NCI-H524 (cell line): ENCODE measurements around the gene PCBD2.
"Not testable (repeated sequence)": the region's sequence is repeated elsewhere in the genome, so short reads cannot be mapped to it uniquely, and the experiment has no call there.

Source experiments
- DNase-seq, 2 experiments: peaks; one replicate each; lab custom pipeline; 2025; lab: John Stamatoyannopoulos, UW

The PCBD2 gene

DNA sequence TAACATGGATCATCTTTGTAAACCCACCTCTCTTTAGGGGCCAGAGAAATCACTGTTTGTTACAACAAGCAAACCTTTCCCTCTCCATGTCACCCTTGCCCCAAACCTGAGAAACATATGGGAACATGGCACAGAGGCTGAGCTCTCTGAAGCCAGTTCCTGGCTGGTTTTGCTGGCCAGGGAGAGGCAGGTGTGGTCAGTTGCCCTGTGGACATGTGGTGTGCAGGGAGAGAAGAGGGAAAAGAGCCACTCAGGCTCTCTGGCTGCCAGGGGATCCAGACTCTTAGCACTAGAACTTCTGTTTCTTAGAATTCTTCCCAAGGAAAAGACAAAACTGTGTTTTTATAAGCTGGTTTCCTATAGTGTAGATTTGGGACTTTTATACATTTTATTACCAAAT lies 58.2 kb downstream of the PCBD2 start:
- DNase-seq = no peak

- DNase-seq = no peak
Measured at GRCh38 chr5:134964359-134965270, 59.7 kb downstream of the PCBD2 start.

GRCh38 chr5:134965271-134965825 lies 60.4 kb downstream of the PCBD2 start:
- DNase-seq = no peak

GRCh38 chr5:134967607-134968006 lies 62.7 kb downstream of the PCBD2 start, which contains the start of gene CATSPER3:
TSS of gene CATSPER3 (plus strand) at chr5:134967907. CDS start at chr5:134967992, 85 bp downstream.
- no peak for DNase-seq

DNA sequence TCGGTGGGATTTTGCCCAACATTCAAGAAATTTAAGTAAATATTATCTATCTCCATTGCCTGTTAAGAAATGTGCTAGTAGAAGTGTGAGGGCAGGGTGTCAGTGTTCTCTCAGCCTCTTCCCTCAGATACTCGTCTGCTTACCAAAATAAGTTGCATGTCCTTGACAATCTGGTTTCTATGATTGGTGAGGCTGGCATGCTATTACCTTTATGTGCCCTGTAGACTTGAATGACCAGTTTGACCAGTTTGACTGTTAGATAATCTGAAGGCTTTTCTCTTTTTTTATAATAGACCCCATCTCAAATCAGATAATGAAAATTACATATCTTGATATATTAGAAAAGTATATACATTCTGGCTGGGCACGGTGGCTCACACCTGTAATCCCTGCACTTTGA lies 63.1 kb downstream of the PCBD2 start:
- no peak for DNase-seq

GRCh38 chr5:134969166-134969565 lies 64.2 kb downstream of the PCBD2 start:
- no peak for DNase-seq

DNA sequence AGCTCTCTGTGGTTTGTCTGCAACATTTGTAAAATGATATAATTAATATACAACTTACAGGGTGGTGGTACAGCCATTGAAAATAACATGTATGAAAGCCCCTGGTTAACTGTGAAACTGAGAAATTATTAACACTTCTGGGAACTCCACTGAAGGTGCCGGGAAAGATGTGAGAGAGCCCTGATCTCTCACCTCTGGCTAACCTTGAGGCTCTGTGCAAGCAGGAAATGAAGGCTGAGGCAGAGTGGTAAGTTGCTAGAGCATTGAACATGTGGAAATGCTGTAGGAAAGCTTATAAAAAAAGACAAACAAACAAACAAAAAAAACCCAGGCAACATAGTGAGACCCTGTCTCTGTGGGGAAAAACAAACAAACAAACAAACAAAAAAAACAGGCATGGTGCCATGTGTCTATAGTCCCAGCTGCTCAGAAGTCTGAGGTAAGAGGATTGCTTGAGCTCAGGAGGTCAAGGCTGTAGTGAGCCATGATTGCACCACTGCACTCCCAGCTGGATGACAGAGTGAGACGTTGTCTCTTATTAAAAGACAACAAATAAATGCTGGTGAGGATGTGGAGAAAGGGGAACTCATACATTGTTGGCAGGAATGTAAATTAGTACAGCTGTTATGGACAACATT lies 70.3 kb downstream of the PCBD2 start:
- DNase-seq = no peak

DNA sequence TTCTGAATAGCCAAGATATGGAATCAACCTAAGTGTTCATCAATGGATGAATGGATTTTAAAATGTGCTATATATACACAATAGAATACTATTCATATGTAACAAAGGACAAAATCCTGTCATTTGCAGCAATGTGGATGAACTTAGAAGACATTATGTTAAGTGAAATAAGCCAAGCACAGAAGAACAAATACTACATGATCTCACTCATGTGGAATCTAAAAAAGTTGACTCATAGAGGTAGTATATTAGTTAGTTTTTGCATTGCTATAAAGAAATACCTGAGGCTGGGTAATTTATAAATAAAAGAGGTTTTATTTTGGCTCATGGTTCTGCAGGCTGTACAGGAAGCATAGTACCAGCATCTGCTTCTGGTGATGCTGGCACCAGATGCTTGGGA lies 70.9 kb downstream of the PCBD2 start:
- no peak for DNase-seq

DNA sequence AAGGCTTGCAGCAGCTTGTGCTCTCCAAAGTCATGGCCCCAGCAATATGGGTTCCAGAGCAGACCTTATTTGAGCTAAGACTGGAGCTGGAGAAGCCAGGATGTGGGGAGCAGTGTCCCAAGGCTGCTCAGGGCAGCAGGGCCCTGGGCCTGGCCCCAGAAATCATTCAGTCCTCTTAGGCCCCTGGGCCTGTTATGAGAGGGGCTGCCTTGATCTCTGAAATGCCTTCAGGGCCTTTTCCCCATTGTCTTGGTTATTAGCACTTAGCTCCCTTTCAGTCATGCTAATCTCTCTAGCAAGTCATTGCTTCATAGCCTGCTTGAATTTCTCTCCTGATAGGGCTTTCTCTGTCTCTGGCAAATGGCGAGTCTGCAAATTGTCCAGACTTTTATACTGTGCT lies 71.9 kb downstream of the PCBD2 start:
- no peak for DNase-seq

- no peak for DNase-seq
Measured at GRCh38 chr5:134979416-134979815, 74.5 kb downstream of the PCBD2 start.

DNA sequence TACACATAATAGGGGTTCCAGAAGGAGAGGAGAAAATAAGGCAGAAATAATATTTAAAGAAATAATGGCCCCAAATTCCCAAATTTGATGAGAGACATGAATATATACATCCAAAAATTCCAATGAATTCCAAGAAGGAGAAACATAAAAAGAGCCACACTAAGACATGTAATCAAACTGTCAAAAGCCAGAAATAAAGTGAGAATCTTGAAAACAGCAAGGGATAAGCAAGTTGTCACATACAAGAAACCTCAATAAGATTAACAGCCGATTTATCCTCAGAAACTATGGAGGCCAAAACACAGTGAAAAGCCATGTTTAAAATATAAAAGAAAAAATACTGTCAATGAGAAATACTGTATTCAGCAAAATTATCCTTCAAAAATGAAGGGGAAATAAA lies 77.3 kb downstream of the PCBD2 start:
- DNase-seq = no peak

DNA sequence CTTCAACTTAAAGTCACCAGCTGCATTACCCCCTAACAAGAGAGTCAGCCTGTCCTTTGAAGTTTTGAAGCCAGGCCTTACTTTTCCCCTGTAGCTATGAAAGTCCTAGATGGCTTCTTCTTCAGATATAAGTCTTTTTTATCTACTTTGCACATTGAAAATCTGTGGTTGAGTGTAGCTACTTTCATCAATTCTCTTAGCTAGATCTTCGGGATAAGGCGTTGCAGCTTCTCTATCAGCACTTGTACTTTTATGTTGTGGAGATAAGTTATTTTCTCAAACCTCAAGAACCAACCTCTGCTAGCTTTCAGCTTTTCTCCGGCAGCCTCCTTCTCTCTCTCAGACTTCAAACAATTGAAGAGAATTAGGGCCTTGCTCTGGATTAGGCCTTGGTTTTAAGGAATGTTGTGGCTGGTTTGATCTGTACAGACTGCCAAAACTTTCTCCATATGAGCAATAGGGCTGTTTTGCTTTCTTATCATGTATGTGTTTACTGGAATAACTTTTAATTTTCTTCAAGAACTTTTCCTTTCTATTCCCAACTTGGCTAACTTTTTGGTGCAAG lies 84.4 kb downstream of the PCBD2 start:
- DNase-seq = no peak

DNA sequence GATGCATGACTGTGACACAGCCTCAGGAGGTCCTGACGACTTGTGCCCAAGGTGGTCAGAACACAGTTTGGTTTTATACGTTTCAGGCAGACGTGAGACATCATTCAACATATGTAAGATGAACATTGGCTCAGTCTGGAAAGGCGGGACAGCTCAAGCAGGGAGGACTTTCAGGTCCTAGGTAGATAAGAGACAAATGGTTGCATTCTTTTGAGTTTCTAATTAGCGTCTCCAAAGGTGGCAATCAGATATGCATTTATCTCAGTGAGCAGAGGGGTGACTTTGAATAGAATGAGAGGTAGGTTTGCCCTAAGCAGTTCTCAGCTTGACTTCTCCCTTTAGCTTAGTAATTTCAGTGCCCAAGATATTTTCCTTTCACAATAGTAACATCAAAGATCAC lies 85.3 kb downstream of the PCBD2 start:
- DNase-seq = not testable (repeated sequence)

DNA sequence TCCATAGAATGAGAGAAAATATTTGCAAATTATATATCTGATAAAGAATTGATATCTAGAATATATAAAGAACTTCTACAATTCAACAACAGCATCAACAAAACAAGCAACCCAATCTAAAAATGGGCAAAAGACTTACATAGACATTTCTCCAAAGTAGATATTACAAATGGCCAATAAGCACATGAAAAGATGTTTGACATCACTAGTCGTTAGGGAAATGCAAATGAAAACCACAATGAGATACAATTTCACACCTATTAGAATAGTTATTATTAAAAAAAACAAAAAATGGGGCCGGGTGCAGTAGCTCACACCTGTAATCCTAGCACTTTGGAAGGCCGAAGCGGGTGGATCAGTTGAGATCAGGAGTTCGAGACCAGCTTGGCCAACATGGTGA lies 87.2 kb downstream of the PCBD2 start:
- no peak for DNase-seq

GRCh38 chr5:134993161-134993560 lies 88.2 kb downstream of the PCBD2 start:
- DNase-seq = no peak

GRCh38 chr5:134994560-134995156 lies 89.7 kb downstream of the PCBD2 start:
- no peak for DNase-seq

GRCh38 chr5:134995850-134996402 lies 91.0 kb downstream of the PCBD2 start:
- no peak for DNase-seq

GRCh38 chr5:134997015-134997414 lies 92.1 kb downstream of the PCBD2 start:
- no peak for DNase-seq

GRCh38 chr5:134998068-134998467 lies 93.1 kb downstream of the PCBD2 start:
- not testable (repeated sequence) for DNase-seq

DNA sequence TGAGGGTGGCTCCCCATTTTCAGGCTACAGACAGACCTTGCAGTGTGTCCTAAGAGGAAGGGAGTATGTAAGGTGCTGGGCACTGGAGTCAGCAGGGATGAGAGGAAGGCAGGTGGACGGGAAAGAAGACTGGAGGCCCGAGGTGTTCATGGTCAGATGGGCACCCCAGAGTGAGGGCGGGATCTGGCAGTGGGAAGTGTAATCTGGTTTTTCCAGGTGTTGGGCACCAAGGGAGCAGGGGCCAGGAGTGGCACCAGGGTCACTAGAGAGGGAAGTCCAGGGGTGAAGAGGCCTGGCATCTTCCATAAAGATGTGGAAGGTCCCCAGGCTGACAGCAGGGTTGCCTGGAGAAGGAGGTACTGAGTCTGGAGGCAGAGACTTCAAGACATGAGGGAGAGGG lies 99.4 kb downstream of the PCBD2 start:
- no peak for DNase-seq

- DNase-seq = no peak
Measured at GRCh38 chr5:135005076-135005475, 100.1 kb downstream of the PCBD2 start.

- DNase-seq = no peak
Measured at GRCh38 chr5:135007305-135007704, 102.4 kb downstream of the PCBD2 start.
